Stomach smooth muscle (tissue), 2 donors: Measurements from ENCODE around the gene MYOD1.

Experiments
- H3K27ac ChIP-seq: one replicate; pipeline ENCODE4 v1.7.0; 2013; ENCODE audit warnings: mild to moderate bottlenecking, low read length, inconsistent platforms
- H3K27me3 ChIP-seq, 2 donors: one replicate each; pipeline ENCODE4 v1.7.0; 2013; ENCODE audit warnings: low read length in 2 of 2; ENCODE audit not compliant: insufficient read depth in 2 of 2, control insufficient read depth in 1 of 2
- H3K36me3 ChIP-seq, 2 donors: one replicate each; pipeline ENCODE4 v1.7.0; 2013; ENCODE audit warnings: low read length in 2 of 2; ENCODE audit not compliant: control insufficient read depth in 2 of 2, insufficient read depth in 2 of 2
- H3K4me1 ChIP-seq: one replicate; pipeline ENCODE4 v1.7.0; 2013; ENCODE audit warnings: low read length; ENCODE audit not compliant: control insufficient read depth, insufficient read depth
- H3K4me3 ChIP-seq, 2 donors: one replicate each; pipeline ENCODE4 v1.7.0; 2013; ENCODE audit warnings: low read length in 2 of 2
- H3K9ac ChIP-seq, 2 donors: one replicate each; pipeline ENCODE4 v1.7.0; 2013; ENCODE audit warnings: low read length in 2 of 2, mild to moderate bottlenecking in 1 of 2
- H3K9me3 ChIP-seq, 2 donors: one replicate each; pipeline ENCODE4 v1.7.0; 2013; ENCODE audit warnings: low read length in 2 of 2; ENCODE audit not compliant: control insufficient read depth in 2 of 2
- donor health status: healthy.
- donor health status: Pancreatic carcinoma.

MYOD1 gene

GRCh38 chr11:17752144-17752543, 32.8 kb downstream of the MYOD1 start:
- Histone ChIP-seq H3K4me1 (no peaks in the 10 kb centered on the region), H3K9me3 (no peaks in the 10 kb centered on the region), H3K4me3 (no peak overlapping the region), H3K27ac (no peak overlapping the region), H3K9ac (no peak overlapping the region), H3K27me3 (peaks cover 3 to 13% of the 10 kb centered on the region in 2 donors), H3K36me3 (no peaks in the 10 kb centered on the region)

- Histone ChIP-seq H3K9me3 (no peaks in the 10 kb centered on the region), H3K4me3 (no peak overlapping the region), H3K27ac (no peak overlapping the region), H3K9ac (no peak overlapping the region), H3K4me1 (no peaks in the 10 kb centered on the region), H3K36me3 (no peaks in the 10 kb centered on the region), H3K27me3 (peaks cover 3 to 11% of the 10 kb centered on the region in 2 donors)
Observed at GRCh38 chr11:17753153-17753552, 33.8 kb downstream of the MYOD1 start.

GRCh38 chr11:17753641-17754040, 34.3 kb downstream of the MYOD1 start:
- Histone ChIP-seq H3K4me3 (no peak overlapping the region), H3K9me3 (no peaks in the 10 kb centered on the region), H3K4me1 (no peaks in the 10 kb centered on the region), H3K27me3 (peaks cover 3 to 11% of the 10 kb centered on the region in 2 donors), H3K9ac (no peak overlapping the region), H3K36me3 (no peaks in the 10 kb centered on the region), H3K27ac (no peak overlapping the region)

GRCh38 chr11:17755891-17756290, 36.5 kb downstream of the MYOD1 start:
- Histone ChIP-seq H3K27me3 (peaks cover 3 to 11% of the 10 kb centered on the region in 2 donors), H3K4me3 (no peak overlapping the region), H3K9me3 (no peaks in the 10 kb centered on the region), H3K4me1 (no peaks in the 10 kb centered on the region), H3K27ac (no peak overlapping the region), H3K36me3 (no peaks in the 10 kb centered on the region), H3K9ac (no peak overlapping the region)

GRCh38 chr11:17760102-17761029, 41.0 kb downstream of the MYOD1 start:
- H3K27ac ChIP-seq = no peak overlapping the region
- H3K9me3 ChIP-seq = no peaks in the 10 kb centered on the region
- H3K27me3 ChIP-seq = peaks cover 3 to 7% of the 10 kb centered on the region in 2 donors
- H3K36me3 ChIP-seq = no peaks in the 10 kb centered on the region
- no peak overlapping the region for H3K9ac ChIP-seq
- H3K4me1 ChIP-seq = no peaks in the 10 kb centered on the region
- no peak overlapping the region for H3K4me3 ChIP-seq

- Histone ChIP-seq H3K4me3 (no peak overlapping the region), H3K27ac (no peak overlapping the region), H3K27me3 (no peaks in the 10 kb centered on the region), H3K4me1 (no peaks in the 10 kb centered on the region), H3K9me3 (no peaks in the 10 kb centered on the region), H3K36me3 (no peaks in the 10 kb centered on the region), H3K9ac (no peak overlapping the region)
Observed at GRCh38 chr11:17762309-17762974, 43.1 kb downstream of the MYOD1 start.

- H3K4me3 ChIP-seq = no peak overlapping the region
- H3K9me3 ChIP-seq = no peaks in the 10 kb centered on the region
- H3K4me1 ChIP-seq = no peaks in the 10 kb centered on the region
- H3K9ac ChIP-seq = no peak overlapping the region
- no peak overlapping the region for H3K27ac ChIP-seq
- H3K27me3 ChIP-seq = no peaks in the 10 kb centered on the region
- H3K36me3 ChIP-seq = no peaks in the 10 kb centered on the region
Observed at GRCh38 chr11:17763244-17763643, 43.9 kb downstream of the MYOD1 start.

- H3K27me3 ChIP-seq = no peaks in the 10 kb centered on the region
- H3K36me3 ChIP-seq = no peaks in the 10 kb centered on the region
- no peak overlapping the region for H3K9ac ChIP-seq
- no peak overlapping the region for H3K4me3 ChIP-seq
- H3K4me1 ChIP-seq = no peaks in the 10 kb centered on the region
- no peaks in the 10 kb centered on the region for H3K9me3 ChIP-seq
- no peak overlapping the region for H3K27ac ChIP-seq
Observed at GRCh38 chr11:17763703-17764102, 44.3 kb downstream of the MYOD1 start.

- no peaks in the 10 kb centered on the region for H3K4me1 ChIP-seq
- H3K27ac ChIP-seq = no peak overlapping the region
- H3K36me3 ChIP-seq = no peaks in the 10 kb centered on the region
- H3K4me3 ChIP-seq = no peak overlapping the region
- H3K9ac ChIP-seq = no peak overlapping the region
- H3K9me3 ChIP-seq = no peaks in the 10 kb centered on the region
- no peaks in the 10 kb centered on the region for H3K27me3 ChIP-seq
Observed at GRCh38 chr11:17764446-17765218, 45.3 kb downstream of the MYOD1 start.

GRCh38 chr11:17765356-17766072, 46.1 kb downstream of the MYOD1 start:
- H3K4me1 ChIP-seq = no peaks in the 10 kb centered on the region
- H3K4me3 ChIP-seq = no peak overlapping the region
- no peaks in the 10 kb centered on the region for H3K9me3 ChIP-seq
- H3K27ac ChIP-seq = no peak overlapping the region
- H3K9ac ChIP-seq = no peak overlapping the region
- no peaks in the 10 kb centered on the region for H3K27me3 ChIP-seq
- H3K36me3 ChIP-seq = no peaks in the 10 kb centered on the region
